Right lobe of liver (tissue), 4 donors: ENCODE measurements around the gene C2CD4B.

Experiments
- POLR2A ChIP-seq: fragments of 450-650 bp; IDR thresholded peaks from one replicate; pipeline ENCODE4 v1.6.1; 2017; ENCODE audit warnings: antibody characterized with exemption, mild to moderate bottlenecking
- TF ChIP-seq, protein P1 (sequence below), 4 donors: fragments of 200-600 bp in 3 of 4; fragments of 450-650 bp in 1 of 4; IDR thresholded peaks; one replicate each; pipeline versions ENCODE4 v1.5.1 to v1.8.0; 2016 to 2022; ENCODE audit warnings: antibody characterized with exemption in 4 of 4, mild to moderate bottlenecking in 2 of 4
- donor health status: DM: no; HTN: no; CAD: no.
- donor health status: DM: no; HTN: no; CAD: no.
- donor health status: DM: no; HTN: yes; CAD: no.

DNA sequence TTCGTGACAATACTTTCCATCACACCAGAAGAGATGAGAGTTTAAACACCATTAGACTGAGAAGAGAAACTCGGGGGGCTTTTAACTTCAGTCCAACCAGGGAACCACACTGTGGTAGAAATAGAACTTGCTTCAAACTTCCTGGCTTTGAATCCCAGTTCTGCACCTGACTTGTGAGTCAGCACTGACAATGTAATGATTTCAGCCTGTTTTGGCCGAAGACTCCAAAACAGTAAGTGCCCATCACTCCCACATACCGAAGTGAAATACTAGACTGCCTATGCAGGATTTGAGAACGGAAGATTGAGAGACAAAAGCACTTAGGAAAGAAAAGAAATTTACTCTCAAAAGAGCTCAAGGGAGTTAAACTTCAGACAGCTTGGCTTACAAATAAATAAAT, 27.0 kb downstream of the C2CD4B start:
- TF ChIP-seq, protein P1, sequence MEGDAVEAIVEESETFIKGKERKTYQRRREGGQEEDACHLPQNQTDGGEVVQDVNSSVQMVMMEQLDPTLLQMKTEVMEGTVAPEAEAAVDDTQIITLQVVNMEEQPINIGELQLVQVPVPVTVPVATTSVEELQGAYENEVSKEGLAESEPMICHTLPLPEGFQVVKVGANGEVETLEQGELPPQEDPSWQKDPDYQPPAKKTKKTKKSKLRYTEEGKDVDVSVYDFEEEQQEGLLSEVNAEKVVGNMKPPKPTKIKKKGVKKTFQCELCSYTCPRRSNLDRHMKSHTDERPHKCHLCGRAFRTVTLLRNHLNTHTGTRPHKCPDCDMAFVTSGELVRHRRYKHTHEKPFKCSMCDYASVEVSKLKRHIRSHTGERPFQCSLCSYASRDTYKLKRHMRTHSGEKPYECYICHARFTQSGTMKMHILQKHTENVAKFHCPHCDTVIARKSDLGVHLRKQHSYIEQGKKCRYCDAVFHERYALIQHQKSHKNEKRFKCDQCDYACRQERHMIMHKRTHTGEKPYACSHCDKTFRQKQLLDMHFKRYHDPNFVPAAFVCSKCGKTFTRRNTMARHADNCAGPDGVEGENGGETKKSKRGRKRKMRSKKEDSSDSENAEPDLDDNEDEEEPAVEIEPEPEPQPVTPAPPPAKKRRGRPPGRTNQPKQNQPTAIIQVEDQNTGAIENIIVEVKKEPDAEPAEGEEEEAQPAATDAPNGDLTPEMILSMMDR (IDR thresholded peaks at IDR 0.05) = no peak
- TF ChIP-seq POLR2A = no peak
